Germinal center (tissue), 1 donor: Measurements from ENCODE around the gene CLIP2.
"Not testable (repeated sequence)": the region's sequence is repeated elsewhere in the genome, so short reads cannot be mapped to it uniquely, and the experiment has no call there.

Experiments
- DNase-seq: peaks from one replicate; pipeline ENCODE4 v3.0.0; 2012; ENCODE audit warnings: mixed read lengths, low spot score

CLIP2 gene

GRCh38 chr7:74332373-74333176 lies 43.4 kb downstream of the CLIP2 start:
- no peak for DNase-seq

GRCh38 chr7:74334030-74334429 lies 44.8 kb downstream of the CLIP2 start:
- no peak for DNase-seq

- DNase-seq, result no peak
Observed at GRCh38 chr7:74337926-74338325, 48.7 kb downstream of the CLIP2 start.

- no peak for DNase-seq
Observed at GRCh38 chr7:74338366-74339108, 49.3 kb downstream of the CLIP2 start.

GRCh38 chr7:74339648-74340047 lies 50.4 kb downstream of the CLIP2 start:
- DNase-seq, result not testable (repeated sequence)

- no peak for DNase-seq
Observed at GRCh38 chr7:74343281-74344131, 54.3 kb downstream of the CLIP2 start.

GRCh38 chr7:74344132-74344496 lies 54.9 kb downstream of the CLIP2 start:
- no peak for DNase-seq

GRCh38 chr7:74344786-74345185 lies 55.6 kb downstream of the CLIP2 start:
- DNase-seq, result no peak

- DNase-seq, result no peak
Observed at GRCh38 chr7:74345970-74346369, 56.8 kb downstream of the CLIP2 start.

- no peak for DNase-seq
Observed at GRCh38 chr7:74349621-74350020, 60.4 kb downstream of the CLIP2 start.

- DNase-seq, result no peak
Observed at GRCh38 chr7:74350751-74351150, 61.5 kb downstream of the CLIP2 start.

- no peak for DNase-seq
Observed at GRCh38 chr7:74351836-74352235, 62.6 kb downstream of the CLIP2 start.

GRCh38 chr7:74352551-74353138 lies 63.4 kb downstream of the CLIP2 start:
- DNase-seq, result not testable (repeated sequence)

- DNase-seq, result no peak
Observed at GRCh38 chr7:74354009-74354408, 64.8 kb downstream of the CLIP2 start.

- no peak for DNase-seq
Observed at GRCh38 chr7:74355091-74355490, 65.9 kb downstream of the CLIP2 start.

- DNase-seq, result no peak
Observed at GRCh38 chr7:74356589-74357315, 67.5 kb downstream of the CLIP2 start.

- no peak for DNase-seq
Observed at GRCh38 chr7:74360008-74360407, 70.8 kb downstream of the CLIP2 start.

GRCh38 chr7:74362266-74362665 lies 73.1 kb downstream of the CLIP2 start:
- DNase-seq, result no peak

- no peak for DNase-seq
Observed at GRCh38 chr7:74364061-74364460, 74.9 kb downstream of the CLIP2 start.

- peak; percentile 30 for DNase-seq
Observed at GRCh38 chr7:74365322-74366022, 76.3 kb downstream of the CLIP2 start.
